Measurements from ENCODE around the gene SGTA. TPM values are rescaled to one million over a fixed set of nuclear protein-coding genes. Genes with fewer than 3 reads are reported as not detected.
A peak's percentile ranks its signal among the peaks of the same experiment; 100 is the strongest.

Gene SGTA
- total and polyA plus RNA-seq, 7 donors = 63.4 to 186 (median 99.1) TPM

GRCh38 chr19:2754659-2755447, 28.2 kb downstream of the SGTA start:
- peak in 1 of 4 donors; percentile 9 for ATAC-seq
- DNase-seq = peak in 1 of 2 donors; percentile 49
- peaks cover 0 to 66% of the 10 kb centered on the region in 2 donors for H3K36me3 ChIP-seq (ENCODE audit: insufficient read depth in 1 of 2, low read depth in 1 of 2)
- no peaks in the 10 kb centered on the region for H3K9me3 ChIP-seq
- no peaks in the 10 kb centered on the region for H3K4me1 ChIP-seq
- no peak overlapping the region for H3K4me3 ChIP-seq
- intact Hi-C loops (cut with DNase I) = loop anchor here in 1 of 2 donors (5.0 kb wide), 1 partner anchor 108 kb away; no protein-coding TSS in a partner anchor
- H3K27me3 ChIP-seq (ENCODE audit: insufficient read depth in 3 of 3, low read length in 2 of 3) = no peaks in the 10 kb centered on the region
- no peak for TF ChIP-seq CTCF (IDR thresholded peaks at IDR 0.05)
- 89 to 93% (median 90%) methylated on average over 42 to 43 of the region's 43 CpGs for WGBS, 3 donors
- H3K27ac ChIP-seq = no peak overlapping the region

DNA sequence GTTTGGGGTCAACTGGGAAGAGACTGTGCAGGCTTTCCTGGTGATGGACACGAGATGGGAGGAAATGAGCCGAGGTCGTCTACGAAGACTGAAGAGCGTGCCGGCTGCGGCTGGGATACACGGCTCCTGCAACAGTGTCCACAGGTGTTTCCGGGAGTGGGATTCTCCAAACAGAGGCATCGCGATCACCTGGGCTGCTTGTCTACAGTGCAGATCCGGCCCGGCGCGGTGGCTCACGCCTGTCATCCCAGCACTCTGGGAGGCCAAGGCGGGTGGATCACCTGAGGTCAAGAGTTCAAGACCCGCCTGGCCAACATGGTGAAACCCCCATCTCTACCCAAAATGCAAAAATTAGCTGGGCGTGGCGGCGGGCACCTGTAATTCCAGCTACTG, 31.6 kb downstream of the SGTA start:
- Histone ChIP-seq H3K9me3 (no peaks in the 10 kb centered on the region), H3K4me3 (no peak overlapping the region), H3K27me3 (ENCODE audit: insufficient read depth in 3 of 3, low read length in 2 of 3) (no peaks in the 10 kb centered on the region), H3K36me3 (ENCODE audit: insufficient read depth in 1 of 2, low read depth in 1 of 2) (peaks cover 0 to 34% of the 10 kb centered on the region in 2 donors), H3K4me1 (no peaks in the 10 kb centered on the region), H3K27ac (no peak overlapping the region)
- intact Hi-C loops (cut with DNase I) = loop anchor here in 1 of 2 donors (5.0 kb wide), 1 partner anchor 104 kb away; no protein-coding TSS in a partner anchor
- ATAC-seq = no peak
- peak in 1 of 2 donors; percentile 46 for DNase-seq
- 84 to 88% (median 85%) methylated on average over 21 of the region's 21 CpGs for WGBS, 3 donors
- no peak for TF ChIP-seq CTCF (IDR thresholded peaks at IDR 0.05)

DNA sequence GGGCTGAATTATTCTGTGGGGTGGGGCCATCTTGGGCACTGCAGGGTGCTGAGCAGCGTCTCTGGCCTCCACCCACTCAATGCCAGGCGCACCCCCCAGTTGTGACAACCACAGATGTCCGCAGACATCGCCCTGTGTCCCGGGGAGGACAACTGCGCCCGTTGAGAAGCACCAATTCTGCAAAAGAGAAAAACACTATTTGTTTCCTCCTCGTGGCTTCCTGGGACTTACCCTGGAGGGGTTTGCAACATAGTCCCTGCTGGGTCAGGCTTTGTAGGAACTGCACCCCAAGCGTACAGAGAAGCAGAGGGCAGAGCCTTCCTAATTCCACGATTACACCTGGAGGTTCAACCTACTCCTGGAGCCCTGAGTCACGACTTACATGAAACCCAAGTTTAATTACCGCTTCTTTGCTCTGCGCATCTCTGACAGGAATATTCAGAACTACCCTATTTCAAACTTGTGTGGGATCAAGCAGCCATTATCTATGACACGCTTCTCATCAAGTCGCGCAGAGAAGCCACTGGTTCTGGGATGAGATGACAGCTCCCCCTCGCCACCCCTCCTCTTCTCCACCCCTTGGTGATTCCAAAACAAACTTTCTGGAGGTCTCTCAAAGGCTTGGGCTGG, 32.1 kb downstream of the SGTA start:
- WGBS, 3 donors = 73 to 76% (median 76%) methylated on average over 17 of the region's 17 CpGs
- Histone ChIP-seq H3K36me3 (ENCODE audit: insufficient read depth in 1 of 2, low read depth in 1 of 2) (peaks cover 0 to 29% of the 10 kb centered on the region in 2 donors), H3K9me3 (no peaks in the 10 kb centered on the region), H3K27ac (no peak overlapping the region), H3K4me3 (no peak overlapping the region), H3K27me3 (ENCODE audit: insufficient read depth in 3 of 3, low read length in 2 of 3) (no peaks in the 10 kb centered on the region), H3K4me1 (no peaks in the 10 kb centered on the region)
- DNase-seq (no peak), ATAC-seq (no peak)
- TF ChIP-seq CTCF (IDR thresholded peaks at IDR 0.05) = no peak
- intact Hi-C loops (cut with DNase I) = loop anchor here in 1 of 2 donors (5.0 kb wide), 1 partner anchor 104 kb away; no protein-coding TSS in a partner anchor

- DNase-seq (no peak), ATAC-seq (no peak)
- H3K27ac ChIP-seq = no peak overlapping the region
- H3K36me3 ChIP-seq (ENCODE audit: insufficient read depth in 1 of 2, low read depth in 1 of 2) = no peaks in the 10 kb centered on the region
- no peaks in the 10 kb centered on the region for H3K4me1 ChIP-seq
- WGBS, 3 donors = 83 to 87% (median 84%) methylated on average over 7 of the region's 7 CpGs
- no peak for TF ChIP-seq CTCF (IDR thresholded peaks at IDR 0.05)
- H3K9me3 ChIP-seq = no peaks in the 10 kb centered on the region
- intact Hi-C loops (cut with DNase I) = no loop called here
- peaks cover 0 to 3% (median 0%) of the 10 kb centered on the region in 3 donors for H3K27me3 ChIP-seq (ENCODE audit: insufficient read depth in 3 of 3, low read length in 2 of 3)
- no peak overlapping the region for H3K4me3 ChIP-seq
Observed at GRCh38 chr19:2747349-2747748, 35.7 kb downstream of the SGTA start.

Measured in psoas muscle (tissue), 8 donors.